Activated CD4-positive, alpha-beta T cell treated with anti-CD3 and anti-CD28 coated beads for 1 hour (primary cell): ENCODE data around the gene OR2AT4.
A peak's percentile ranks its signal among the peaks of the same experiment; 100 is the strongest.
"Not testable (repeated sequence)": the region's sequence is repeated elsewhere in the genome, so short reads cannot be mapped to it uniquely, and the experiment has no call there.

Experiments
- DNase-seq: peaks from one replicate; pipeline ENCODE4 v3.0.0-alpha.2; 2020

OR2AT4 gene

DNA sequence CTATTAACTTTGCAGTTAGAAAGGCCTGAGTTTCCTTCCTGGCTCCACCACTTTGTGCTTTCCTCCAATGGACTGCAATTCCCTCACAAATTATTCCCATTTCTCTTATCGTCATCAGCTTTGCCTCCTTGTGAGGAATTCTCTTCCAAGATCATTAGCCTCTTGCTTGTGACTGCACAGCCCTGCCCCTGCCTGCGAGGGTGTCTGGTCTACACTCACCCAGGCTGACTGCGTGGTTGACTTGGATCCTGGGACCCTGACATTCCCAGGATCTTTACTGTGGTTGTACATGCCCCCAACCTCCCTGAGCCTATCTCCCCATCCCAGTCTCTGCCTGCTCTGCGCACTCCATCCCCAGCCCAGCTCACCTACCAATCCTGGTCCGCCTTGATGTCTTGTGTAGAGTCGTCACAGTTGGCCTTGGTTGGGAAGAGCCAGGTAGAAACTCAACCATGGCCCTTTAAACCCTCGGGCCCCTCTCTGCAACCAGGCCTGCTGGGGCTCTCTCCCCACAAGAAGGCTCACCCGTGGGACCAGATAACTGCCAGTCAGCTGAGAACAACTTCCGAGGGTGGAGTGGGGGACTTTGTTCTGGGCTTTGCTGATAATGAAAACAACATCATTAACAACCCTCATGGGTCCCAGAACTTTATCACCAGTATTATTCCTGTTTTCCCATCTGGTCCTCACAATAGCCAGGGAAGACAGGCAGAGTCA, at the start of gene OR2AT4:
TSS of gene OR2AT4 (minus strand) at position 421 of the 717 bp plus-strand sequence.
- DNase-seq, result no peak

GRCh38 chr11:75145972-75146519, 49.4 kb upstream of the OR2AT4 start:
- no peak for DNase-seq

- DNase-seq, result no peak
These were observed 48.7 kb upstream of the OR2AT4 start for GRCh38 chr11:75145196-75145971.

DNA sequence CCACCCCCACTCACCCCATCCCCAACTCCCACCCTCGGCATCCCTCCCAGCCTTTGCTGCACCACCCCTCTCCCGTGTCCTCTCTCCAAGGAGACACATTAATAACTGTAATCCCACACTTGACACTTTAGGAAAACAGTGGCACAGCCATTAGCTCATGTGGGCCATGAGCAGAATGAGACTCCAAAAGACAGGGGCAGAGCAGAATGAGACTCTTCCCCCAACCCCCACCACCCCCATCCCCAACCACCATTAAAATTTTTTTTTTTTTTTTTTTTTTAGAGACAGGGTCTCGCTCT, 48.0 kb upstream of the OR2AT4 start:
- no peak for DNase-seq

DNA sequence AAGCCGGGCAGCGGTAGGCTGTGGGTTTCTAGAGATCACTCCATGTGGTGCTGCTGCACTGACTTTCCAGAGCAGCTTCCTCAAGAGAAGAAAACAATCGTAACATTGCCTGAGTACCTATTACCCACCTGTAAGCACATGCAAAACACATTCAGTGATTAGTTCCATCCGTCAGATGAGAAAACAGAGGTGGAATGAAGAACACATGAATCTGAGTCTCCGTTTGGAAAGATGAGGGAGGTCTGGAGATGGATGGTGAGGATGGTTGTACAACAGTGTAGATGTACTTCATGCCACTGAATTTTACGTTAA, 46.7 kb upstream of the OR2AT4 start:
- DNase-seq, result no peak

DNA sequence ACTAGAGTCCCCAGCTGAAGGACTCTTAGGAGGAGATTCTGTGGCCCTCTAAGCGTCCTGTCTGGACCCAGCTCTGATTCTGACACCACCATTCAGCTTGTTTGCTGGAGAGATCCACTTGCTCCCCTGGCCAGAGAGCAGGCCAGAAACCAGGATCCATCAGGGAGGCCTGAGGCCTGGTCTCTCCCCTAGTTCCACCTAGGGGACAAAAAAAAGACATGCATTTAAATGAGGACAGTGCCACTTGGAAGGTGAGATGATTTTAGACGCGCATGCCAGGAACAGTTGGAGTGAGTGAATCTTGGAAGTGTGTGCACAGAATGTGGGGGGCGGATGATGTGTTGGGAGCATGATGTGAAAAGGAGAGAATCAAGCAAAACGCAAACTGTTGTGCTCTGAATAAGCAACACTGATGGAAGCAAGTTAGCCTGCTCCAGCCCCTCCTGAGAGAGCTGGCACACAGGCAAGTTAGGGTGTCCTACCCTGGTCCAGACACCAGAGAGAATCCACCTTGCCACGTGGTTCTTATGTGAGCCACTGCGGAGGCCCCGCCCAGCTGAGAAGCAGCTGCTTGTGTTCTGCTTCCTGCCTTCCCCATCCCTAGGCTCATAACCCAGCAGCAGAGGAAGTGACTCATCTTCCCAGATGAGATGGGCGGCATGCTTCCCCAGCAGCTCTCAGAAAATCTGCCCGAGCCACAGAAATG, 46.2 kb upstream of the OR2AT4 start:
- DNase-seq, result peak; percentile 61

DNA sequence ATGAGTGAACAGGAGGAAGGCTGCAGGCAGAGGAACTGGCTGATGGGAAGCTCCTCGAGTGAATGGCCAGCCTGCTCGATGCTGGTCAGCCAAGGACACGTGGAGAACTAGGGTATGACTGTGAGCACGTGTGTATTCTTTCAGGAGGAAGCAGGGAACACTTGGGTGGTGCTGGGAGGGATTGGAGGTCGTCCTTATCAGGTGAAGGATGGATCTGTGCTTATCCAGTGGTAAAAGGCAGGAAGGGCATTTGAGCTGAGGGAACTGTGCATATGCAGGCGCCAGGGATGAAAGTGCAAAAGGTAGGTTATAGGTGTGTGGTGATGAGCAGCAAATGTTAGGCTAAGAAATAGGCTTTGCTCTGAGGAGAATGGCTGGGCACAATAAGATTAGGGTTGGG, 44.5 kb upstream of the OR2AT4 start:
- DNase-seq, result no peak

- peak; percentile 69 for DNase-seq
These were observed 43.8 kb upstream of the OR2AT4 start for GRCh38 chr11:75140269-75141138.

- no peak for DNase-seq
These were observed 39.0 kb upstream of the OR2AT4 start for GRCh38 chr11:75135651-75136050.

- no peak for DNase-seq
These were observed 38.5 kb upstream of the OR2AT4 start for GRCh38 chr11:75135021-75135650.

- no peak for DNase-seq
These were observed 37.3 kb upstream of the OR2AT4 start for GRCh38 chr11:75133976-75134375.

GRCh38 chr11:75132080-75132479, 35.4 kb upstream of the OR2AT4 start:
- DNase-seq, result no peak

DNA sequence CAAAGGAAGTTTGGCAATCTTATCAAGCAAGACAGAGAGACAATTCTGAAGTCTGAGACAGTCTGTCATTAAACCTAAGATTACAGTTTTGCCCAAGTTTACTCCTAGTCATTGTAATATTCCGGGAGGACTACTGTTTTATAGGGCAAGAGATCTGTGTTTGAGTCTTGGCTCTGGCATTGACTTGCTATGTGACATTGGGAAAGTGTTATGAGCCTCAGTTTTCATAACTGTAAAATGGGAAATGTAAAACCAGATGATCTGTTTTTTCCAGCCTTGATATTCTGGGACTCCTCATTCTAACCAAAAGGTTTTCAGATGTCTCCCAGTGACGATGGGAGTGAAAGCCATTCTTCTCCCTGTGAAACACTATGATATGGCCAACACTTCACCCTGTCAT, 29.9 kb upstream of the OR2AT4 start:
- no peak for DNase-seq

DNA sequence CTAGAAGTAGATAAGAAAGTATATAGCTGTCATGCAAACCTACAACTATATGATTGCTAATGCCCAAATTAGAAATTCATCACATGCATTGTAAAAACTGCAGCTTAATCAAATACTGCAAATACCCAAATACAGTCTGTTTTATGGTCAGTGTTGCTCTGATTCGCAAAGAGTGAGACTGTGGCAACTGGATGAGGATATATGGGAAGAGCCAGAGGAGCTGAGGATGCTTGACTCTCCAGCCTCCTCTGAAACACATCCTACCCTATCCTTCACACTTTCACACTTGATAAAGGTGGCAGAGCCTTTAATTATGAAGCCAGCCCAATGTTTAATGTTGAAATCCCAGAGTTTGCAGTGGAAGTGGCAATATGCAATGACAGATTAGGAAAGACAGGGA, 21.9 kb upstream of the OR2AT4 start:
- no peak for DNase-seq

GRCh38 chr11:75114465-75114864, 17.8 kb upstream of the OR2AT4 start:
- no peak for DNase-seq

GRCh38 chr11:75113030-75113429, 16.4 kb upstream of the OR2AT4 start:
- no peak for DNase-seq

- no peak for DNase-seq
These were observed 15.5 kb upstream of the OR2AT4 start for GRCh38 chr11:75112200-75112599.

DNA sequence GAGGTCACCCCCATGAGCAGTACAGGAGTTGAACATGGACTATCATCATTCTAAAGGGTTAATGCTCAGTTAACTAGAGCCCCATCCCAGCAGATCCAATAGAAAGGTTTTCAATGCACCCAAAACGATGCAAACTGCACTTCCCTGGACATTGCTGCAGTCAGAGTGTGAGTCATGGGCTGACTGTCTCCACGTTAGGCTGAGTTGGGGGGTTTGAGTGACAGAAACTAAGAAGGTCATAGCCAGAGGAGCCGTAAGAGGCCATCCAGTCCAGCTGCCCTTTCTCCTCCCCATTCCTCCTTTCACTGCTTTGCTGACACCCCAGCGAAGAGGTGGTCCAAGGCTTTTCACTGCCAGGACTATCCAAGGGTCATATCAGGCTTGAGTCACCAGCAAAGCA, 10.5 kb upstream of the OR2AT4 start:
- DNase-seq, result no peak

- DNase-seq, result not testable (repeated sequence)
These were observed 9.4 kb upstream of the OR2AT4 start for GRCh38 chr11:75105967-75106681.

- DNase-seq, result no peak
These were observed 8.8 kb upstream of the OR2AT4 start for GRCh38 chr11:75105462-75105925.

DNA sequence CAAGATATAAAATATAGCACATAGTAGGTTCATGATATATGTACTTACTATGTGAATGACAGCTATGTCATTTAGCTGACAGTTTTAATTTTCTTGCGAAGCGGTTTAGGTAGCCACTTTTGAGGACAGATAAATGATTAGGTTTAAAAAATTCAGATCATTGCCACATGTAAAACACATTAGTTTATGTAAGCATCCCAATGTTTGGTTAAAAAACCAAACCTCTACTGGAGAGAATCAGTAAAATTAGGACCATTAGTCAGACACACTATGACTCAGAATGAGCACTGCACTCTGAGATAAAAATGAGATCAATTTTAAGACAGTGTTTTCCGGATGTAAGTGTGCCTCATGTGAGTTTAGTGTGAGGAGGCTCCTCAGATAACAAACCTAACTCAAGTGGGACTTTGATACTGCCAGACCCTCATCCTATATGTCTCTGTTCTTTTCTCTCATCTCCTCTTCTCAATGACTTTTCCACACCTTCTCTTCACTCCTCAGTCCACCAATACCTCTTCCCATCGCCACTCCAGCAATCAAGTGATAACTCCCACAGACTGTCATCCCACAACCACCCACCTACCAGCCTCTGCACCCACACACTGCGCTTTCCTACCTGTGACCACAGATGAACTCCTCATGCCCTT, 6.8 kb upstream of the OR2AT4 start:
- DNase-seq, result no peak
